NB4 (cell line): ENCODE data around the gene RASD1.
"Not testable (repeated sequence)": the region's sequence is repeated elsewhere in the genome, so short reads cannot be mapped to it uniquely, and the experiment has no call there.

Source experiments
- DNase-seq: peaks from one replicate; pipeline ENCODE4 v3.0.0; 2010; ENCODE audit warnings: low read depth
- H3K4me3 ChIP-seq: one replicate; pipeline ENCODE4 v1.5.1; 2011; ENCODE audit warnings: mild to moderate bottlenecking, low read depth, low read length, moderate library complexity
- CTCF ChIP-seq: IDR thresholded peaks from one replicate; pipeline ENCODE4 v1.5.1; 2012; ENCODE audit warnings: low read depth, low read length
- MAX ChIP-seq: IDR thresholded peaks from 2 replicates; pipeline ENCODE4 v1.6.1; 2011; ENCODE audit warnings: low read depth, low read length
- MYC ChIP-seq: IDR thresholded peaks from 2 replicates; pipeline ENCODE4 v1.6.1; 2011; ENCODE audit warnings: low read depth, low read length
- POLR2A ChIP-seq: IDR thresholded peaks from 2 replicates; pipeline ENCODE4 v1.6.1; 2011; ENCODE audit warnings: mild to moderate bottlenecking; ENCODE audit not compliant: insufficient read length; ENCODE audit errors: extremely low read depth

The RASD1 gene

GRCh38 chr17:17456251-17456650 lies 39.9 kb downstream of the RASD1 start:
- DNase-seq, result no peak
- TF ChIP-seq POLR2A (no peak), MAX (no peak), MYC (no peak), CTCF (no peak)
- H3K4me3 ChIP-seq, result no peak overlapping the region

- DNase-seq, result no peak
- TF ChIP-seq MYC (no peak), MAX (no peak), CTCF (no peak), POLR2A (no peak)
- H3K4me3 ChIP-seq, result no peak overlapping the region
These were observed 41.0 kb downstream of the RASD1 start for GRCh38 chr17:17455173-17455572.

- DNase-seq, result not testable (repeated sequence)
These were observed 41.5 kb downstream of the RASD1 start for GRCh38 chr17:17454700-17455099.

GRCh38 chr17:17454276-17454675 lies 41.9 kb downstream of the RASD1 start:
- no peak for DNase-seq
- TF ChIP-seq MYC (no peak), MAX (no peak), POLR2A (no peak), CTCF (no peak)
- H3K4me3 ChIP-seq, result no peak overlapping the region

More at GRCh38 chr17:17454700-17455099, 41.5 kb downstream of the RASD1 start:
- not testable (repeated sequence) for H3K4me3 ChIP-seq

- no peak overlapping the region for H3K4me3 ChIP-seq
- TF ChIP-seq MAX, result no peak
- no peak for TF ChIP-seq CTCF
- TF ChIP-seq POLR2A, result no peak
- TF ChIP-seq MYC, result no peak
- no peak for DNase-seq
These were observed 43.1 kb downstream of the RASD1 start for GRCh38 chr17:17453088-17453487.

GRCh38 chr17:17448723-17449122 lies 47.5 kb downstream of the RASD1 start:
- TF ChIP-seq MAX (no peak), CTCF (no peak), POLR2A (no peak), MYC (no peak)
- no peak overlapping the region for H3K4me3 ChIP-seq
- DNase-seq, result no peak
